ENCODE results near the gene TTLL9. TPM values are rescaled to one million over a fixed set of nuclear protein-coding genes. Genes with fewer than 3 reads are reported as not detected.

Gene TTLL9
- total RNA-seq, 1 donor from 2014 or later = 0.67 TPM

DNA sequence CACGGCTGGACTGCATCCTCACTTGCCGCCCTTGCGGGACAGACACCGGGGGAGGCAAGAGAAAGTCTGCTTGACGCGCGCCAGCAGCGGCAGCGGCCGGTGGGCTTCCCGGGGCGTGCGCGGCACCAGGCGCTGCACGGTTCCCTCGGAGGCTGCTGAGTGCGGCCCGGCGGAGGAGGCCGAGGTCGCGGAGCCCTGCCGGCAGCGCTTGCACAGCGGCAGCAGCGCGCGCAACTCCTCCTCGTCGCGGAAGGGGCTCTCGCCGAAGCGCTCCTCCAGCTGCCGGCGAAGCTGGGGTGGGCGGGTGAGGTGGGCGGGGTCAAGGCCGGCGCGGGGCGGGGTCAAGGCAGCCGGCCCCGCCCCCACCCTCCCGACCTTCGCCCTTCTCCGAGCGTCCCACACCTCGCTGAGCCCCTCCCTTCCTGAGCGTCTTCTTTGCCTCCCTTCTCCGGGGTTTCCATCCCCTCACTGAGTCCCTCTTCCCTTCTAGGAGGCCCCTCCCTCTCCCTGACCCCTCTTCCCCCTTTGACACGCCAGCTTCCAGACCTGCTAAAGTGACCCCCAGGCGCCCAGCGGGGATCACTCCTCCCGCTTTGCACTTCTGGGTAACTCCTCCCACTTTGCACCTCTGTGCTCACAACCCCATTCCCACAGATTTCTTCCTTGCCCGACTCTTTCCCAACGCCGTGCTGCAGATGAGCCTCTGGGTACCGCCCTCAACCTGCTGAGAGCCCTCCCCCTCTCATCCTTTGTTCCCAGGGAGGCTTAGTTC, 8.9 kb upstream of the TTLL9 start:
- H3K36me3 Mint-ChIP-seq = no peaks in the 10 kb centered on the region
- peak overlapping the region; percentile 76 for H3K4me3 Mint-ChIP-seq
- H3K9me3 Mint-ChIP-seq = no peaks in the 10 kb centered on the region
- H3K4me1 Mint-ChIP-seq = peaks cover 19% of the 10 kb centered on the region
- TF ChIP-seq, protein P1, sequence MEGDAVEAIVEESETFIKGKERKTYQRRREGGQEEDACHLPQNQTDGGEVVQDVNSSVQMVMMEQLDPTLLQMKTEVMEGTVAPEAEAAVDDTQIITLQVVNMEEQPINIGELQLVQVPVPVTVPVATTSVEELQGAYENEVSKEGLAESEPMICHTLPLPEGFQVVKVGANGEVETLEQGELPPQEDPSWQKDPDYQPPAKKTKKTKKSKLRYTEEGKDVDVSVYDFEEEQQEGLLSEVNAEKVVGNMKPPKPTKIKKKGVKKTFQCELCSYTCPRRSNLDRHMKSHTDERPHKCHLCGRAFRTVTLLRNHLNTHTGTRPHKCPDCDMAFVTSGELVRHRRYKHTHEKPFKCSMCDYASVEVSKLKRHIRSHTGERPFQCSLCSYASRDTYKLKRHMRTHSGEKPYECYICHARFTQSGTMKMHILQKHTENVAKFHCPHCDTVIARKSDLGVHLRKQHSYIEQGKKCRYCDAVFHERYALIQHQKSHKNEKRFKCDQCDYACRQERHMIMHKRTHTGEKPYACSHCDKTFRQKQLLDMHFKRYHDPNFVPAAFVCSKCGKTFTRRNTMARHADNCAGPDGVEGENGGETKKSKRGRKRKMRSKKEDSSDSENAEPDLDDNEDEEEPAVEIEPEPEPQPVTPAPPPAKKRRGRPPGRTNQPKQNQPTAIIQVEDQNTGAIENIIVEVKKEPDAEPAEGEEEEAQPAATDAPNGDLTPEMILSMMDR (IDR thresholded peaks at IDR 0.05; ENCODE audit: unreplicated experiment) = no peak
- H3K27me3 Mint-ChIP-seq (ENCODE audit: low read depth) = peaks cover 8% of the 10 kb centered on the region
- DNase-seq (ENCODE audit: low spot score in 2 of 2, unreplicated experiment in 2 of 2) = peak; percentile 72 to 74
- peak overlapping the region; percentile 14 for H3K27ac Mint-ChIP-seq

DNA sequence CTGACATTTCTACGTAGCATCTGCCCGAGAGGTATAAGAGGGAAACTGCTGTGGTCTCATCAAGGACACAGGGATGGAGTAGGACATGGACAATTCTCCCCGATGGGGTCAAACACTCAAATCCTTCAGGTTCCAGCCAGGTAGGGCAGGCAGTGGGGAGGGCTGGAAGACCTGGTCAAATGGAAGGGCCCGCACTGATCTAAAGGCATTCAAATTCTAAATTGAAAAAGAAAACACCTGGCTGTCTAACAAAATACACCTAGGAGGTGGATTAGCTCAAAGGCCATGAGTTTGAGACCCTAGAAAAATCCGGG, 8.3 kb upstream of the TTLL9 start:
- Mint-ChIP-seq H3K4me3 (peak overlapping the region; percentile 76), H3K27ac (no peak overlapping the region), H3K27me3 (ENCODE audit: low read depth) (peaks cover 8% of the 10 kb centered on the region), H3K36me3 (no peaks in the 10 kb centered on the region), H3K4me1 (peaks cover 19% of the 10 kb centered on the region), H3K9me3 (no peaks in the 10 kb centered on the region)
- DNase-seq (ENCODE audit: low spot score in 2 of 2, unreplicated experiment in 2 of 2) = no peak
- TF ChIP-seq, protein P1 (IDR thresholded peaks at IDR 0.05; ENCODE audit: unreplicated experiment) = no peak

DNA sequence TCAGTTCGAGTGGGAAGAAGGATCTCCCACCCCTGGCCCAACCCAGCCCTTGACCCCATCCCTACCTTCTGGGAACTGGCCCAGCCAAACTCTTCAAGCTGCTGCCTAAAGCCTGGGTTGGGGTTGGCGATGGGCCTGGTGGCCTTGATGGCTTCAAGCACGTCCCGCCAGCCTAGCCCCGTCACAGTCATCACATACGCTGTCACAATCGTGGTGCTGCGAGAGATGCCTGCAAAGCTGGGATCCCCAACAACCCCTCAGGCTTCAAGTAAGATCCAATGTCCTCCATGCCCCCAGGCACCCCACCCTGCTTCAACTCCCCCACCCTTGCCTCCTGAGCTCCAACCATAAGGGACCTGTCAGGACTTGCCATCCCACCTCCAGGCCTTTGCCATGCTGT, 7.9 kb upstream of the TTLL9 start:
- DNase-seq (ENCODE audit: low spot score in 2 of 2, unreplicated experiment in 2 of 2) = no peak
- peaks cover 11% of the 10 kb centered on the region for H3K27me3 Mint-ChIP-seq (ENCODE audit: low read depth)
- peaks cover 18% of the 10 kb centered on the region for H3K4me1 Mint-ChIP-seq
- peak overlapping the region; percentile 27 for H3K4me3 Mint-ChIP-seq
- no peaks in the 10 kb centered on the region for H3K36me3 Mint-ChIP-seq
- H3K27ac Mint-ChIP-seq = no peak overlapping the region
- TF ChIP-seq, protein P1 (IDR thresholded peaks at IDR 0.05; ENCODE audit: unreplicated experiment) = no peak
- no peaks in the 10 kb centered on the region for H3K9me3 Mint-ChIP-seq

DNA sequence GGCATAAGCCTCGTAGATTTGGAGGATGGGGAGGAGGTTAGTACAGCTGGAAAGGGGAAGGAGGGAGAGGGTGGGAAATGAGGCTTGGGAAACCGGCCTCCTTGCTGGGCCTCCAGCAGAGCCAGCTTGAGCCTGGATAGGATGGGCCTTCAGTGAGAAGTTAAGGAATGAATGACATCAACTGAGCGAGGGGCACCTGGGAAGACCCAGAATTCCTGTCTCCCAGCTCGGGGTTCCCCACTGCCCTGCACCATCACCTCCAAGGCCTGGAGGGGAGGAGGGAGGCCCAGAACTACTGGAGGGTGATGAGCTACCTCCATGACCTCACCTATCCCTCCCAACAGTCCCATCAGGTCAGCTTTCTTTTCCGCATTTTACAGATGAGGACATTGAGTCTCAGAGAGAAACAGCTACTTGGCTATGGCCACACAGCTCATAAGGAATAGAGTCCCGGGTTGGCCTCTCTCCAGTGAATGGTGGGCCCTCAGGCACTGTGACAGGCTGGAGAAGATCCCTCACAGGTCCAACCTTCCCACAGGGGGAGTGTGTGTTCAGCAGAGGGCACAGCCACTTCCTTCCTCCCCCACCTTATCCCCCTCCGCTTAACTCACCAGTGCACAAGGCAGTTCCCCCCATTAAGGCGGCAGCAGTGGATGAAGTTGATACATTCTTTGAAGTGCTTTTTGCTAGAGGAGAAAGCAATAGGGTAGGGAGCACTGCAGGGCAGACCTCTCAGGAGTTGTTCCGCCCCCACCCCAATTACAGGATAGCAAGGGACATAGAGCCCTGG, 6.9 kb upstream of the TTLL9 start:
- no peak overlapping the region for H3K4me3 Mint-ChIP-seq
- no peaks in the 10 kb centered on the region for H3K36me3 Mint-ChIP-seq
- H3K9me3 Mint-ChIP-seq = no peaks in the 10 kb centered on the region
- TF ChIP-seq, protein P1 (IDR thresholded peaks at IDR 0.05; ENCODE audit: unreplicated experiment) = no peak
- no peak for DNase-seq (ENCODE audit: low spot score in 2 of 2, unreplicated experiment in 2 of 2)
- H3K4me1 Mint-ChIP-seq = peaks cover 15% of the 10 kb centered on the region
- H3K27me3 Mint-ChIP-seq (ENCODE audit: low read depth) = peaks cover 17% of the 10 kb centered on the region
- no peak overlapping the region for H3K27ac Mint-ChIP-seq

DNA sequence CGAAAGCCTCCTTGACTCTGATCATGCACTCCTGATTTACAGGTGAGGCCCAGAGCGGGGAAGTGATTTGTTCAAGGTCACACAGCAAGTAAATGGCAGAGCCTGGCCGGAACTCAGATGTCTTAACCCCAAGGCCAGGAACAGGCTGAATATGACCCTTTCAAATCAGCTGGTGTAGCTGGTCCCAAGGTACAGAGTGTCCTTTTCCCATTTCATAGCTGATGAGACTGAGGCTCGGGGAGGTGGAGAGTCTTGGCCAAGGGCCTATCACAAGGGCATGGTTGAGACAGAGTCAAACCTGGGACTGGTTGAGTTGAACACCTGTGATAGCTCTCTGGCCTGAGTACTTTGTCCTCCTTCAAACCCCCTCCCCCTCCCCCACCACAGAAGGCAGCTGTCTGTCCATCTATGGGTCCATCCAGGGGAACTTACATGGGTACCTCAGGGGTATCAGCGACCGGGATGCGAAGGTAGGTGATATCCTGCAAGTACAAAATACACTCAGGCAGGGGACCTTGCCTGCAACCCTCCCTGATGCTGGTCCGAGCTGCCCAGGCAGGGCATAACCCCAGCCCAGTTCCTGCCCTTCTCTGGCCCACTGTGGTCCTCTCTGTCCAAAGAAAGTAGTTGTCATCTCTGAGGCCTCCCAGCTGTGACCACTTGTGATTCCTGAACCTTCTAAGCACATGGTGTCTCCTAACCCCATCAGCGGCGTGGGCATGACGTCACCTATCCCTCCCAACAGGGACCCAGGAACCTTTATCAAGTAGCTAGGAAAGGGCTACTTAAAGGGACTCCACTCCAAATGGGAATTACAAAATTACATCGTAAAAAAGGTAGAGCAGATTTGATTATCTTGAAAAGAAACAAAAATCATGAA, 5.7 kb upstream of the TTLL9 start:
- H3K36me3 Mint-ChIP-seq = no peaks in the 10 kb centered on the region
- H3K27ac Mint-ChIP-seq = no peak overlapping the region
- no peak overlapping the region for H3K4me3 Mint-ChIP-seq
- TF ChIP-seq, protein P1 (IDR thresholded peaks at IDR 0.05; ENCODE audit: unreplicated experiment) = no peak
- peaks cover 26% of the 10 kb centered on the region for H3K27me3 Mint-ChIP-seq (ENCODE audit: low read depth)
- H3K9me3 Mint-ChIP-seq = no peaks in the 10 kb centered on the region
- peaks cover 20% of the 10 kb centered on the region for H3K4me1 Mint-ChIP-seq
- DNase-seq (ENCODE audit: low spot score in 2 of 2, unreplicated experiment in 2 of 2) = no peak

All from mesothelial cell of epicardium (in vitro differentiated cells).